GM12878 (cell line): Measurements from ENCODE around the gene CFAP99. TPM values are rescaled to one million over a fixed set of nuclear protein-coding genes. Genes with fewer than 3 reads are reported as not detected.

ENCODE experiments used
- ATAC-seq: fragments of 200-7000 bp; cut with Tn5 transposase; 3 replicates; pipeline ENCODE4 v1.9.1; 2020; ENCODE audit warnings: mild to moderate bottlenecking, moderate library complexity
- BruUV-seq: library from RNA; stranded (reverse); fragments of 400-500 nt; replicated peaks from 2 replicates; lab custom pipeline; 2021; lab: Mats Ljungman, UMichigan
- CTCF ChIA-PET: fragments of 300-600 bp; sonication (Branson Sonifier 250); formaldehyde crosslinking; extraction: SDS; loops from one replicate; lab custom pipeline; 2021; ENCODE audit warnings: inconsistent platforms; lab: Yijun Ruan, JAX
- POLR2A ChIA-PET: fragments of 350-600 bp; formaldehyde crosslinking; extraction: SDS; loops from one replicate; lab custom pipeline; 2021; ENCODE audit warnings: inconsistent platforms; lab: Charles Lee
- RAD21 ChIA-PET: fragments of 300-600 bp; sonication (Branson Sonifier 250); formaldehyde crosslinking; loops from one replicate; lab custom pipeline; 2023; ENCODE audit warnings: antibody characterized with exemption; ENCODE audit not compliant: unreplicated experiment; lab: Charles Lee
- SMC1A ChIA-PET: fragments of 300-600 bp; sonication (Branson Sonifier 250); formaldehyde crosslinking; loops from one replicate; lab custom pipeline; 2023; ENCODE audit not compliant: unreplicated experiment, uncharacterized antibody; lab: Charles Lee
- DNase-seq: peaks from one replicate; pipeline ENCODE4 v3.0.0-alpha.2; 2011; ENCODE audit warnings: low read depth, low spot score
- FAIRE-seq: peaks from 3 replicates; lab custom pipeline; 2011; peaks lifted over from hg19 to GRCh38; lab: Jason Lieb, UNC
- H2AFZ ChIP-seq: 2 replicates; pipeline ENCODE4 v1.6.0; 2011; ENCODE audit warnings: low read depth, low read length, control low read depth; ENCODE audit not compliant: control insufficient read depth
- H3K27ac ChIP-seq: 2 replicates; pipeline ENCODE4 v1.5.1; 2011; ENCODE audit warnings: control low read depth; ENCODE audit not compliant: control insufficient read depth, insufficient read depth
- H3K27me3 ChIP-seq, 2 experiments: replicated peaks in 1 of 2; 2 replicates each; pipeline versions ENCODE4 v1.6.0 to v1.6.1; 2011; ENCODE audit warnings: low read length in 1 of 2; ENCODE audit not compliant: control insufficient read depth in 2 of 2, insufficient read depth in 2 of 2
- H3K36me3 ChIP-seq, 2 experiments: 2 replicates each; pipeline ENCODE4 v1.5.1; 2011; ENCODE audit warnings: low read length in 1 of 2; ENCODE audit not compliant: control insufficient read depth in 2 of 2, insufficient read depth in 2 of 2
- H3K4me1 ChIP-seq: 2 replicates; pipeline ENCODE4 v1.6.1; 2011; ENCODE audit warnings: mild to moderate bottlenecking, low read length, moderate library complexity, mixed read lengths; ENCODE audit not compliant: control insufficient read depth, insufficient read depth
- H3K4me2 ChIP-seq: 2 replicates; pipeline ENCODE4 v1.6.0; 2011; ENCODE audit warnings: control low read depth; ENCODE audit not compliant: control insufficient read depth, insufficient read depth
- H3K4me3 ChIP-seq: fragments of 200-600 bp; sonication (generic); 2 replicates; pipeline ENCODE4 v1.5.1; 2016
- H3K79me2 ChIP-seq: 2 replicates; pipeline ENCODE4 v1.6.0; 2011; ENCODE audit warnings: low read length; ENCODE audit not compliant: control insufficient read depth, insufficient read depth
- H3K9ac ChIP-seq: 2 replicates; pipeline ENCODE4 v1.8.0; 2011; ENCODE audit warnings: low read length, control low read depth, mixed read lengths; ENCODE audit not compliant: control insufficient read depth, insufficient read depth
- H3K9me3 ChIP-seq: replicated peaks from 3 replicates; pipeline ENCODE4 v1.5.1; 2011; ENCODE audit warnings: mild to moderate bottlenecking, low read length; ENCODE audit not compliant: control insufficient read depth, insufficient read depth
- H4K20me1 ChIP-seq: 2 replicates; pipeline ENCODE4 v1.6.0; 2011; ENCODE audit not compliant: control insufficient read depth, insufficient read depth
- BHLHE40 ChIP-seq, 2 experiments: fragments of 450-650 bp in 1 of 2; IDR thresholded peaks; 2 replicates each; pipeline ENCODE4 v1.6.1; 2011 to 2017; ENCODE audit warnings: low read depth in 2 of 2, borderline replicate concordance in 1 of 2, improper control_type of control experiment in 1 of 2, low read length in 1 of 2, mild to moderate bottlenecking in 1 of 2
- BRCA1 ChIP-seq: IDR thresholded peaks from 2 replicates; pipeline ENCODE4 v1.6.1; 2011; ENCODE audit warnings: low read depth, low read length, improper control_type of control experiment
- EGR1 ChIP-seq, 2 experiments: IDR thresholded peaks; 1 replicate in 1 of 2; 2 replicates in 1 of 2; pipeline ENCODE4 v1.6.1; 2011 to 2012; ENCODE audit warnings: low read depth in 2 of 2, low read length in 2 of 2, borderline replicate concordance in 1 of 2, mild to moderate bottlenecking in 1 of 2, moderate library complexity in 1 of 2
- EZH2 ChIP-seq: IDR thresholded peaks from 2 replicates; pipeline ENCODE4 v1.6.1; 2012; ENCODE audit warnings: low read depth, mild to moderate bottlenecking, control low read depth, inconsistent platforms, low read length, borderline replicate concordance; ENCODE audit not compliant: control insufficient read depth
- IKZF1 ChIP-seq: fragments of 450-650 bp; conservative IDR thresholded peaks from 2 replicates; pipeline ENCODE4 v1.6.1; 2017; ENCODE audit warnings: antibody characterized with exemption, mild to moderate bottlenecking
- IKZF2 ChIP-seq, 2 experiments: fragments of 450-650 bp; IDR thresholded peaks; 2 replicates each; pipeline ENCODE4 v1.6.1; 2017; ENCODE audit warnings: mild to moderate bottlenecking in 2 of 2, moderate library complexity in 2 of 2
- JUNB ChIP-seq: IDR thresholded peaks from 2 replicates; pipeline ENCODE4 v1.6.1; 2016; ENCODE audit warnings: antibody characterized with exemption, mild to moderate bottlenecking
- MEF2A ChIP-seq: IDR thresholded peaks from 2 replicates; pipeline ENCODE4 v1.6.1; 2011; ENCODE audit warnings: low read depth, mild to moderate bottlenecking, low read length, moderate library complexity; ENCODE audit not compliant: insufficient read depth
- POU2F2 ChIP-seq: IDR thresholded peaks from 3 replicates; pipeline ENCODE4 v1.6.1; 2011; ENCODE audit warnings: low read depth, mild to moderate bottlenecking, low read length, borderline replicate concordance
- SMAD5 ChIP-seq: IDR thresholded peaks from 2 replicates; pipeline ENCODE4 v1.6.1; 2016; ENCODE audit warnings: antibody characterized with exemption, low read depth
- ZBED1 ChIP-seq: IDR thresholded peaks from 2 replicates; pipeline ENCODE4 v1.6.1; 2016; ENCODE audit warnings: borderline replicate concordance
- WGBS: methylation state at CpG from one replicate; pipeline ENCODE4 v1.1.6; 2016; ENCODE audit warnings: low lambda C conversion rate; ENCODE audit not compliant: insufficient replicate concordance, insufficient coverage; ENCODE audit errors: missing lambda C conversion rate; 5-methylcytosine and 5-hydroxymethylcytosine counted together
- in situ Hi-C: fragments of 300-500 bp; cut with MboI; formaldehyde crosslinking; loops from 9 replicates; pipeline ENCODE4 v1.14.3; 2018; ENCODE audit warnings: mixed read lengths
- intact Hi-C: fragments of 100-400 bp; cut with micrococcal nuclease; formaldehyde crosslinking; loops from one replicate; pipeline ENCODE4 v1.14.2; 2022; ENCODE audit not compliant: unreplicated experiment
- polyA plus RNA-seq, 11 experiments: library from polyadenylated mRNA; depleted of rRNA in 4 of 11; unstranded in 6 of 11; stranded (reverse) in 5 of 11; fragments of >200 nt; fragmentation: Nextera tagmentation in 4 of 11; fragmentation: Illumina TruSeq in 1 of 11; extraction: Ambion mirVana in 4 of 11; extraction: Trizol in 1 of 11; gene quantifications; 1 replicate in 1 of 11; 2 replicates in 10 of 11; pipeline versions ENCODE4 v1.2.1 to v1.2.3, GENCODE V29; 2011 to 2016; ENCODE audit warnings: inconsistent platforms in 2 of 11, missing spikeins in 2 of 11, low read depth in 1 of 11
- total RNA-seq, 4 experiments: library from RNA; depleted of rRNA in 3 of 4; stranded (reverse); fragments of >200 nt in 3 of 4; fragmentation: Illumina TruSeq in 1 of 4; extraction: Trizol in 1 of 4; gene quantifications; 2 replicates each; pipeline versions ENCODE4 v1.2.1 to v1.2.3, GENCODE V29; 2013 to 2021
- TF ChIP-seq, protein P1 (sequence below): fragments of 450-650 bp; IDR thresholded peaks from 2 replicates; pipeline ENCODE4 v1.6.1; 2017; ENCODE audit warnings: mild to moderate bottlenecking, moderate library complexity
- TF ChIP-seq, protein P2 (sequence below): IDR thresholded peaks from 2 replicates; pipeline ENCODE4 v1.6.1; 2012; ENCODE audit warnings: low read depth, low read length, improper control_type of control experiment
- TF ChIP-seq, protein P3 (sequence below): IDR thresholded peaks from 2 replicates; pipeline ENCODE4 v1.6.1; 2011; ENCODE audit warnings: low read depth, low read length, improper control_type of control experiment, borderline replicate concordance

Gene CFAP99
- total and polyA plus RNA-seq, 10 of the 15 experiments (the other 5 are each of a cell fraction or from before 2014, with no cell fraction given): not detected

DNA sequence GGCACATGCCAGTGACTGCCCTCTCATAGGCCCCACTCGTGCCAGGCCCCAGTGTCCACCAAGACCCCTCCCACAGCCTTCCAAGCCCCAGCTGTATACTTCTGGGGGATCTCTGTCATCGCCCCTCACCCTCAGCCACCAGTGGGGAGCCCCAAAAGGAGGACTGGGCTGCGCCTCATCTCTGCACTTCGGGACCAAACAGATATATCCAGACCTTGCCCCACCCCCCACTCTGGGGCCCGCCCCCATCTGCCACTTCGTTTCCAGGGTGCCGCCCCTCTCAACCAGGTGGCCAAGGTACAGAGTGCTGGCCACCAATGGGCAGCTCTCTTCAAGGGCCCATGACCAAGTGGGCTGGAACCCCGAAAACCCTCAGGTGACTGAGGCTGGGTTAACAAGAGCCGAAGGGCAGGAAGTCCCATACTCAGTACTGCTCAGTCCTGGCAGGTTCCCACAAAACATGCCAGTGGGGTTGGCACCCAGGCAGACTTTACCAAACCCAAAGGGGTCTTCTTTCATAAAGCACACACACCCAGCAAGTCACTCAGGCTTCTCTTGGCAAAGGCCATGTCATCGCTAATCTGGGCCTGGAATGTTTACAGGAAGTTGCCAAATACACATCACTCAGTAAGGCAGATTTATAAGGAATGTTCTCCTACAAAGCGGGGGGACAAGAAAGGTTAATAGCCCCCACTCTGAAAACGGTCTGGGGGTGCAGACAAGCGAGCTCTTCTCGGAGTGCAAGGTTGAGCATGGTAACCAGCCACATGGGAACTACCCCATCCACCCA lies 4.7 kb upstream of the CFAP99 start:
- POLR2A ChIA-PET: interaction anchor here (1.5 to 1.8 kb wide), 2 partner anchors 12 to 122 kb away, joined by 5 to 7 read pairs; no protein-coding TSS in a partner anchor
- FAIRE-seq (no peak), DNase-seq (no peak), ATAC-seq (no peak)
- intact Hi-C loops (loop anchor here (2.0 to 10.0 kb wide), 3 partner anchors 151 to 539 kb away; partner anchors contain the start of genes HAUS3, MXD4, NSD2 and POLN), in situ Hi-C loops (no loop called here)
- no TSS peak for BruUV-seq
- peak overlapping the region; percentile 22 for H3K9ac ChIP-seq
- peaks cover 9 to 12% of the 10 kb centered on the region in 2 experiments for H3K27me3 ChIP-seq
- no peaks in the 10 kb centered on the region; the same call in 1 of the 2 replicates for H3K79me2 ChIP-seq
- H3K4me3 ChIP-seq: peak overlapping the region; percentile 58; the same call in 1 of the 2 replicates
- H3K4me1 ChIP-seq: peaks cover 49% of the 10 kb centered on the region
- no peaks in the 10 kb centered on the region for H3K36me3 ChIP-seq
- peak overlapping the region; percentile 60 for H3K27ac ChIP-seq
- no peaks in the 10 kb centered on the region for H3K9me3 ChIP-seq
- 57% methylated on average over 14 of the region's 14 CpGs for WGBS
- H3K4me2 ChIP-seq: peak overlapping the region; percentile 71
- CTCF ChIA-PET: interaction anchor here (1.5 to 3.2 kb wide), 5 partner anchors 21 to 194 kb away, joined by 3 to 15 read pairs (median 7); partner anchors contain the start of gene MXD4
- no peaks in the 10 kb centered on the region for H4K20me1 ChIP-seq
- RAD21 ChIA-PET: interaction anchor here (0.9 to 2.7 kb wide), 7 partner anchors 55 to 176 kb away, joined by 3 to 12 read pairs (median 4); partner anchors contain the start of genes FAM193A and RNF4
- H2AFZ ChIP-seq: peak overlapping the region; percentile 71
- SMC1A ChIA-PET: interaction anchor here (1.2 to 2.2 kb wide), 5 partner anchors 21 to 175 kb away, joined by 3 to 21 read pairs (median 5); partner anchors contain the start of genes HAUS3 and POLN
- TF ChIP-seq, protein P1, sequence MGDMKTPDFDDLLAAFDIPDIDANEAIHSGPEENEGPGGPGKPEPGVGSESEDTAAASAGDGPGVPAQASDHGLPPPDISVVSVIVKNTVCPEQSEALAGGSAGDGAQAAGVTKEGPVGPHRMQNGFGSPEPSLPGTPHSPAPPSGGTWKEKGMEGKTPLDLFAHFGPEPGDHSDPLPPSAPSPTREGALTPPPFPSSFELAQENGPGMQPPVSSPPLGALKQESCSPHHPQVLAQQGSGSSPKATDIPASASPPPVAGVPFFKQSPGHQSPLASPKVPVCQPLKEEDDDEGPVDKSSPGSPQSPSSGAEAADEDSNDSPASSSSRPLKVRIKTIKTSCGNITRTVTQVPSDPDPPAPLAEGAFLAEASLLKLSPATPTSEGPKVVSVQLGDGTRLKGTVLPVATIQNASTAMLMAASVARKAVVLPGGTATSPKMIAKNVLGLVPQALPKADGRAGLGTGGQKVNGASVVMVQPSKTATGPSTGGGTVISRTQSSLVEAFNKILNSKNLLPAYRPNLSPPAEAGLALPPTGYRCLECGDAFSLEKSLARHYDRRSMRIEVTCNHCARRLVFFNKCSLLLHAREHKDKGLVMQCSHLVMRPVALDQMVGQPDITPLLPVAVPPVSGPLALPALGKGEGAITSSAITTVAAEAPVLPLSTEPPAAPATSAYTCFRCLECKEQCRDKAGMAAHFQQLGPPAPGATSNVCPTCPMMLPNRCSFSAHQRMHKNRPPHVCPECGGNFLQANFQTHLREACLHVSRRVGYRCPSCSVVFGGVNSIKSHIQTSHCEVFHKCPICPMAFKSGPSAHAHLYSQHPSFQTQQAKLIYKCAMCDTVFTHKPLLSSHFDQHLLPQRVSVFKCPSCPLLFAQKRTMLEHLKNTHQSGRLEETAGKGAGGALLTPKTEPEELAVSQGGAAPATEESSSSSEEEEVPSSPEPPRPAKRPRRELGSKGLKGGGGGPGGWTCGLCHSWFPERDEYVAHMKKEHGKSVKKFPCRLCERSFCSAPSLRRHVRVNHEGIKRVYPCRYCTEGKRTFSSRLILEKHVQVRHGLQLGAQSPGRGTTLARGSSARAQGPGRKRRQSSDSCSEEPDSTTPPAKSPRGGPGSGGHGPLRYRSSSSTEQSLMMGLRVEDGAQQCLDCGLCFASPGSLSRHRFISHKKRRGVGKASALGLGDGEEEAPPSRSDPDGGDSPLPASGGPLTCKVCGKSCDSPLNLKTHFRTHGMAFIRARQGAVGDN: no peak
- TF ChIP-seq JUNB (no peak), ZBED1 (no peak), IKZF1 (no peak), BHLHE40 (IDR thresholded peaks at IDR 0.05; ENCODE audit: borderline replicate concordance in 1 of 2, low read depth in 2 of 2, low read length in 1 of 2) (no peak), EGR1 (IDR thresholded peaks at IDR 0.05; ENCODE audit: borderline replicate concordance in 1 of 2, low read depth in 2 of 2, low read length in 2 of 2) (no peak), BRCA1 (no peak), POU2F2 (no peak), SMAD5 (no peak), IKZF2 (IDR thresholded peaks at IDR 0.05) (no peak), MEF2A (no peak), EZH2 (no peak)
- TF ChIP-seq, protein P2, sequence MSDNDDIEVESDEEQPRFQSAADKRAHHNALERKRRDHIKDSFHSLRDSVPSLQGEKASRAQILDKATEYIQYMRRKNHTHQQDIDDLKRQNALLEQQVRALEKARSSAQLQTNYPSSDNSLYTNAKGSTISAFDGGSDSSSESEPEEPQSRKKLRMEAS: no peak
- TF ChIP-seq, protein P3, sequence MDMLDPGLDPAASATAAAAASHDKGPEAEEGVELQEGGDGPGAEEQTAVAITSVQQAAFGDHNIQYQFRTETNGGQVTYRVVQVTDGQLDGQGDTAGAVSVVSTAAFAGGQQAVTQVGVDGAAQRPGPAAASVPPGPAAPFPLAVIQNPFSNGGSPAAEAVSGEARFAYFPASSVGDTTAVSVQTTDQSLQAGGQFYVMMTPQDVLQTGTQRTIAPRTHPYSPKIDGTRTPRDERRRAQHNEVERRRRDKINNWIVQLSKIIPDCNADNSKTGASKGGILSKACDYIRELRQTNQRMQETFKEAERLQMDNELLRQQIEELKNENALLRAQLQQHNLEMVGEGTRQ: no peak
